IMR-90 (cell line): ENCODE results near the gene C3orf18.

Experiments
- BHLHE40 ChIP-seq: fragments of 150-350 bp; IDR thresholded peaks from 2 replicates; pipeline ENCODE4 v1.6.1; 2016; ENCODE audit warnings: mild to moderate bottlenecking, low read depth, low read length
- CEBPB ChIP-seq: IDR thresholded peaks from 2 replicates; pipeline ENCODE4 v1.6.1; 2012; ENCODE audit warnings: low read depth, low read length, improper control_type of control experiment
- CHD1 ChIP-seq: IDR thresholded peaks from 2 replicates; pipeline ENCODE4 v1.6.1; 2012; ENCODE audit warnings: low read depth, low read length, improper control_type of control experiment
- CTCF ChIP-seq: conservative IDR thresholded peaks from 2 replicates; pipeline ENCODE4 v1.5.1; 2012; ENCODE audit warnings: mild to moderate bottlenecking, low read depth, low read length, improper control_type of control experiment
- FOS ChIP-seq: fragments of 150-350 bp; IDR thresholded peaks from 2 replicates; pipeline ENCODE4 v1.6.1; 2016; ENCODE audit warnings: low read depth, low read length
- MAFK ChIP-seq: IDR thresholded peaks from 2 replicates; pipeline ENCODE4 v1.6.1; 2012; ENCODE audit warnings: low read depth, low read length, improper control_type of control experiment
- MXI1 ChIP-seq: IDR thresholded peaks from 2 replicates; pipeline ENCODE4 v1.6.1; 2012; ENCODE audit warnings: low read depth, mild to moderate bottlenecking, low read length, moderate library complexity, borderline replicate concordance
- POLR2A ChIP-seq: IDR thresholded peaks from 2 replicates; pipeline ENCODE4 v1.6.1; 2012; ENCODE audit warnings: mild to moderate bottlenecking, low read depth, low read length
- RAD21 ChIP-seq: IDR thresholded peaks from 2 replicates; pipeline ENCODE4 v1.6.1; 2012; ENCODE audit warnings: low read length, improper control_type of control experiment
- RCOR1 ChIP-seq: IDR thresholded peaks from 2 replicates; pipeline ENCODE4 v1.6.1; 2012; ENCODE audit warnings: mild to moderate bottlenecking, low read length, improper control_type of control experiment; ENCODE audit not compliant: insufficient replicate concordance
- RFX5 ChIP-seq: IDR thresholded peaks from 2 replicates; pipeline ENCODE4 v1.8.0; 2012; ENCODE audit warnings: low read depth, mild to moderate bottlenecking, low read length, moderate library complexity
- SMC3 ChIP-seq: fragments of 150-350 bp; IDR thresholded peaks from 2 replicates; pipeline ENCODE4 v1.6.1; 2016; ENCODE audit warnings: low read depth, mild to moderate bottlenecking, antibody characterized with exemption, low read length, moderate library complexity
- USF2 ChIP-seq: fragments of 150-350 bp; IDR thresholded peaks from 2 replicates; pipeline ENCODE4 v1.6.1; 2017; ENCODE audit warnings: mild to moderate bottlenecking, antibody characterized with exemption, low read length, low read depth
- TF ChIP-seq, protein P1 (sequence below): fragments of 150-350 bp; IDR thresholded peaks from 2 replicates; pipeline ENCODE4 v1.6.1; 2016; ENCODE audit warnings: low read depth, mild to moderate bottlenecking, low read length, moderate library complexity, borderline replicate concordance

GRCh38 chr3:50584391-50584790, 16.8 kb upstream of the C3orf18 start:
- TF ChIP-seq CTCF: no peak
- no peak for TF ChIP-seq MAFK
- no peak for TF ChIP-seq RAD21
- no peak for TF ChIP-seq POLR2A
- TF ChIP-seq FOS: no peak
- TF ChIP-seq USF2: no peak
- TF ChIP-seq RCOR1: no peak
- TF ChIP-seq BHLHE40: no peak
- TF ChIP-seq, protein P1, sequence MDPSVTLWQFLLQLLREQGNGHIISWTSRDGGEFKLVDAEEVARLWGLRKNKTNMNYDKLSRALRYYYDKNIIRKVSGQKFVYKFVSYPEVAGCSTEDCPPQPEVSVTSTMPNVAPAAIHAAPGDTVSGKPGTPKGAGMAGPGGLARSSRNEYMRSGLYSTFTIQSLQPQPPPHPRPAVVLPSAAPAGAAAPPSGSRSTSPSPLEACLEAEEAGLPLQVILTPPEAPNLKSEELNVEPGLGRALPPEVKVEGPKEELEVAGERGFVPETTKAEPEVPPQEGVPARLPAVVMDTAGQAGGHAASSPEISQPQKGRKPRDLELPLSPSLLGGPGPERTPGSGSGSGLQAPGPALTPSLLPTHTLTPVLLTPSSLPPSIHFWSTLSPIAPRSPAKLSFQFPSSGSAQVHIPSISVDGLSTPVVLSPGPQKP: no peak
- no peak for TF ChIP-seq CHD1
- TF ChIP-seq CEBPB: peak; percentile 42; the same call in 1 of the 2 replicates
- no peak for TF ChIP-seq MXI1
- TF ChIP-seq RFX5: no peak
- no peak for TF ChIP-seq SMC3
